Forelimb muscle (tissue), 1 donor: Measurements from ENCODE around the gene REX1BD. TPM values are rescaled to one million over a fixed set of nuclear protein-coding genes. Genes with fewer than 3 reads are reported as not detected.
"Not testable (repeated sequence)": the region's sequence is repeated elsewhere in the genome, so short reads cannot be mapped to it uniquely, and the experiment has no call there.

Experiments used
- DNase-seq: peaks from one replicate; pipeline ENCODE4 v3.0.0-alpha.2; 2013; ENCODE audit warnings: low read depth
- polyA plus RNA-seq: library from polyadenylated mRNA; unstranded; fragments of 120-200 nt; gene quantifications from one replicate; pipeline ENCODE4 v1.2.1, GENCODE V29; 2013; ENCODE audit not compliant: insufficient read length

Gene REX1BD
- polyA plus RNA-seq = 33.4 TPM

GRCh38 chr19:18588611-18589379, at the start of gene REX1BD:
TSS of gene REX1BD (plus strand) at chr19:18588798. CDS start at chr19:18588802, 4 bp downstream.
- DNase-seq = peak; percentile 50

GRCh38 chr19:18539372-18539771, 49.2 kb upstream of the REX1BD start:
- DNase-seq = no peak

GRCh38 chr19:18540200-18540599, 48.4 kb upstream of the REX1BD start:
- DNase-seq = not testable (repeated sequence)

GRCh38 chr19:18541258-18541991, 47.2 kb upstream of the REX1BD start:
- no peak for DNase-seq

- DNase-seq = no peak
These were observed 46.3 kb upstream of the REX1BD start for GRCh38 chr19:18541992-18542940.

GRCh38 chr19:18542941-18543813, 45.4 kb upstream of the REX1BD start, which contains the start of gene FKBP8:
TSS of gene FKBP8 (minus strand) at chr19:18543573. CDS start at chr19:18541970, 1,603 bp downstream.
- DNase-seq = no peak

- DNase-seq = no peak
These were observed 44.7 kb upstream of the REX1BD start for GRCh38 chr19:18543814-18544475.

GRCh38 chr19:18551631-18552030, 37.0 kb upstream of the REX1BD start:
- DNase-seq = no peak

GRCh38 chr19:18557411-18558201, 31.0 kb upstream of the REX1BD start, which contains the start of gene KXD1:
TSS of gene KXD1 (plus strand) at chr19:18557870. CDS start at chr19:18562057, 4,187 bp downstream.
- peak; percentile 98 for DNase-seq

- DNase-seq = no peak
These were observed 30.4 kb upstream of the REX1BD start for GRCh38 chr19:18558202-18558555.

- DNase-seq = no peak
These were observed 30.0 kb upstream of the REX1BD start for GRCh38 chr19:18558604-18559003.

GRCh38 chr19:18559685-18560084, 28.9 kb upstream of the REX1BD start:
- no peak for DNase-seq

GRCh38 chr19:18562086-18562485, 26.5 kb upstream of the REX1BD start:
- no peak for DNase-seq

GRCh38 chr19:18566953-18567352, 21.6 kb upstream of the REX1BD start:
- no peak for DNase-seq

- DNase-seq = no peak
These were observed 20.2 kb upstream of the REX1BD start for GRCh38 chr19:18568367-18568766.

- DNase-seq = peak; percentile 86
These were observed 16.8 kb upstream of the REX1BD start, which contains the start of gene UBA52 for GRCh38 chr19:18571564-18572344. TSS of gene UBA52 (plus strand) at chr19:18571857. CDS start at chr19:18573301, 1,444 bp downstream.

- DNase-seq = no peak
These were observed 13.8 kb upstream of the REX1BD start for GRCh38 chr19:18574691-18575291.

- DNase-seq = no peak
These were observed 12.2 kb upstream of the REX1BD start for GRCh38 chr19:18576383-18576782.
